Pulmonary artery endothelial cell (primary cell): Measurements from ENCODE around the gene RFLNA. TPM values are rescaled to one million over a fixed set of nuclear protein-coding genes. Genes with fewer than 3 reads are reported as not detected.
"Not testable (repeated sequence)": the region's sequence is repeated elsewhere in the genome, so short reads cannot be mapped to it uniquely, and the experiment has no call there.

Experiments
- DNase-seq: peaks from one replicate; pipeline ENCODE4 v3.0.0-alpha.2; 2011; ENCODE audit warnings: low read depth, low spot score
- total RNA-seq: library from RNA; depleted of rRNA; stranded (reverse); fragments of >200 nt; gene quantifications from 2 replicates; pipeline ENCODE4 v1.2.3, GENCODE V29; 2014

RFLNA gene
- total RNA-seq, 1 donor from 2014 or later, result 23.9 TPM

GRCh38 chr12:124318278-124319020 lies 23.6 kb downstream of the RFLNA start:
- no peak for DNase-seq

GRCh38 chr12:124319368-124320050 lies 24.6 kb downstream of the RFLNA start:
- DNase-seq, result no peak

GRCh38 chr12:124321040-124321481 lies 26.2 kb downstream of the RFLNA start:
- no peak for DNase-seq

GRCh38 chr12:124321556-124322270 lies 26.8 kb downstream of the RFLNA start:
- no peak for DNase-seq

GRCh38 chr12:124322271-124322998 lies 27.5 kb downstream of the RFLNA start:
- DNase-seq, result no peak

GRCh38 chr12:124322999-124323328 lies 28.1 kb downstream of the RFLNA start:
- not testable (repeated sequence) for DNase-seq

GRCh38 chr12:124323771-124324530 lies 29.1 kb downstream of the RFLNA start:
- DNase-seq, result no peak

- no peak for DNase-seq
These were observed 30.2 kb downstream of the RFLNA start for GRCh38 chr12:124324803-124325705.

GRCh38 chr12:124326104-124326503 lies 31.2 kb downstream of the RFLNA start:
- DNase-seq, result no peak

GRCh38 chr12:124326871-124327270 lies 32.0 kb downstream of the RFLNA start:
- DNase-seq, result no peak

GRCh38 chr12:124327362-124328043 lies 32.6 kb downstream of the RFLNA start:
- no peak for DNase-seq

GRCh38 chr12:124328116-124328515 lies 33.2 kb downstream of the RFLNA start:
- no peak for DNase-seq

- DNase-seq, result no peak
These were observed 33.7 kb downstream of the RFLNA start for GRCh38 chr12:124328636-124329035.

- DNase-seq, result no peak
These were observed 37.3 kb downstream of the RFLNA start for GRCh38 chr12:124332058-124332672.

GRCh38 chr12:124332900-124333299 lies 38.0 kb downstream of the RFLNA start:
- no peak for DNase-seq

- no peak for DNase-seq
These were observed 38.8 kb downstream of the RFLNA start for GRCh38 chr12:124333724-124334123.

- no peak for DNase-seq
These were observed 39.4 kb downstream of the RFLNA start for GRCh38 chr12:124334266-124334665.

- DNase-seq, result no peak
These were observed 40.1 kb downstream of the RFLNA start for GRCh38 chr12:124334976-124335375.
